22Rv1 (cell line): Measurements from ENCODE around the gene CRACR2A.

ENCODE experiments used
- H3K27ac ChIP-seq: fragments of 450-650 bp; 2 replicates; pipeline ENCODE4 v1.5.1; 2017
- ZFX ChIP-seq: fragments of 450-650 bp; IDR thresholded peaks from 2 replicates; pipeline ENCODE4 v1.6.1; 2017; ENCODE audit warnings: antibody characterized with exemption, borderline replicate concordance
- TF ChIP-seq, protein P1 (sequence below): fragments of 450-650 bp; IDR thresholded peaks from 2 replicates; pipeline ENCODE4 v1.5.1; 2017; ENCODE audit warnings: mild to moderate bottlenecking

Gene CRACR2A

DNA sequence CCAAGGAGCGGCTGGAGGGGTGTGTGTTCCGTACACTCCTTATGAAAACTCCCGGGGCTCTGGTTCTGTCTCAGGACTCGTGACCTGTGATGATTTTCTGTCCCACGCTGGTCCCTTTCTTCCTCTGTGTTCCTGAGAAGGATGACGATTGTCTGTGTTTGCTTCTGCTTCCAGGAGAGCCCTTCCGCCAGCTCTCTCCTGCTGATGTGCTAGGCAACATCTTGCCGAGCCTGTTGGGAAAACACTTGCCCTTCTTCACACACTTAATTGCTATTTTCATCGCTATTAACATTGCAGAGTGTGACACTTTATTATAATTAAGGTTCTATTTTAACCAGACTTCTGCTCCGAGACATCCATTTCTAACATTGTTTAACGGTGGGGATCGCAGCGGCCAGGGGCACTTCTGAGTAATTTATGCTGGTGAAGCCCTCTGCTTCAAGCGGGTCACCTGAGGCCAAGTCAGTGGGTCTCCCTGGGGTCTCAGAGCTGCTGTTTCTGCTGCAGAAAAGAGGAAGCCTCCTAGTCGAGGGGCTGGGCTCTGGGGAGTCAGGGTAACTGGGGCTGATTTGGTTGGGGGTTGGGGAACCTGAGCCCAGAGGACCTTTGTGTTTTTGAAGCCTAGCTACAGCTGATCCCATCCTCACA lies 173.3 kb downstream of the CRACR2A start:
- TF ChIP-seq ZFX = no peak
- TF ChIP-seq, protein P1, sequence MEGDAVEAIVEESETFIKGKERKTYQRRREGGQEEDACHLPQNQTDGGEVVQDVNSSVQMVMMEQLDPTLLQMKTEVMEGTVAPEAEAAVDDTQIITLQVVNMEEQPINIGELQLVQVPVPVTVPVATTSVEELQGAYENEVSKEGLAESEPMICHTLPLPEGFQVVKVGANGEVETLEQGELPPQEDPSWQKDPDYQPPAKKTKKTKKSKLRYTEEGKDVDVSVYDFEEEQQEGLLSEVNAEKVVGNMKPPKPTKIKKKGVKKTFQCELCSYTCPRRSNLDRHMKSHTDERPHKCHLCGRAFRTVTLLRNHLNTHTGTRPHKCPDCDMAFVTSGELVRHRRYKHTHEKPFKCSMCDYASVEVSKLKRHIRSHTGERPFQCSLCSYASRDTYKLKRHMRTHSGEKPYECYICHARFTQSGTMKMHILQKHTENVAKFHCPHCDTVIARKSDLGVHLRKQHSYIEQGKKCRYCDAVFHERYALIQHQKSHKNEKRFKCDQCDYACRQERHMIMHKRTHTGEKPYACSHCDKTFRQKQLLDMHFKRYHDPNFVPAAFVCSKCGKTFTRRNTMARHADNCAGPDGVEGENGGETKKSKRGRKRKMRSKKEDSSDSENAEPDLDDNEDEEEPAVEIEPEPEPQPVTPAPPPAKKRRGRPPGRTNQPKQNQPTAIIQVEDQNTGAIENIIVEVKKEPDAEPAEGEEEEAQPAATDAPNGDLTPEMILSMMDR = no peak
- H3K27ac ChIP-seq = no peak overlapping the region

DNA sequence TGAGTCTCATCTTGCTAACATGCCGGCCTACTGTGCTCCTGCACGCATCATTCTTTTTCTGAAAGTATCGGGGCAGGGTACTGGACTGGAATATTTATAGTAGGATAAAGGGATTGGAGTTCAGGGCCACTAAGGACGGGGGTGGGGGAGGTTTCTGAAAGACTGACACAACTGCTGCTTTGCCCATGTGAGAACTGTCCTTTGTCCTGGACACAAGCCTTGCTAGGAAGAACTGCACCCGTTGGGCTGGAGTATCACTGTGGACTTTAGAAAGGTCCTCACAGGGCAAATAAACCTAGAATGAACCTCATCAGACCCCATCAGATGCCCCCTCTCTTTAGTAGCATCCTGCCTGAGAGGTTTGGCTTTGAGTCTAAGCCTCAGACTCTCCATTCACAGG lies 174.4 kb downstream of the CRACR2A start:
- TF ChIP-seq ZFX = no peak
- TF ChIP-seq, protein P1 = no peak
- H3K27ac ChIP-seq = no peak overlapping the region

DNA sequence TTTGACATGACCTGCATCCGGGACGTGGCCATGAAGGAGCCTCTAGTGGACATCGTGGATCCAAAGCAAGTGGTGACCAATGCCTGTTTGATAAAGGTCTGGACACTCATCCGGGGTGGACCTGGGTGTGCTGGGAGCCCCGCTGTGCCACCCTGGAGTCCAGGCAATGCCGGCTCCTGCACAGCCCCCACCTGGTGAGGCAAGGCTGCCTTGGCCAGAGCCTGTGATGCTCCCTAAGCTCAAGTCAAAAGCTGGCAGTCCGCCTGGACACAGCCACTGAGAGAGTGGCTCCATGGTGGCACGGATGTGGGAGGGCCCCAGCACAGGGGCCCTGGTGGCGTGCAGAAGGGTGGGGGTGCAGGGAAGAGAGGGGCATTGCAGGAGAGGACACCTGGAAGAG lies 176.0 kb downstream of the CRACR2A start:
- no peak for TF ChIP-seq ZFX
- TF ChIP-seq, protein P1 = no peak
- no peak overlapping the region for H3K27ac ChIP-seq

DNA sequence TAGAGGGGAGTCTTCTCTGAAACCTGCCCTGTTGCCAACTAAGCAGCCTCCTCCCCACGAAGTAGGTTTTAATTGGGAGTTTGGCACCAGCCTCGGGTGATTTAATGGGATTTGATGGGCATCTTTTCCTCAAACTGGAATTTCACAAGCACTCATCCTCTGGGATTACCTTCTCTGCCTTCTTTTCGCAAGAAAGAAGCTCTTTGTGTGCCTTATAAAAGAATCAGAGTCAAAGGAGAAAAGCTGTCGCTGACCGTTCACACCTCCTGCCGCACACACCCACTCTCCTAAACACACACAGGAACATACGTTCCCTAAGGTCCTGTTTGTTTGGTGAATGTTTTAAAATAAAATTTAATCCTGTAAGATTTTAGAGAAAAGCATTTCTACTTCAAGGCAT lies 177.9 kb downstream of the CRACR2A start:
- no peak overlapping the region for H3K27ac ChIP-seq
- TF ChIP-seq, protein P1 = no peak
- TF ChIP-seq ZFX = no peak

DNA sequence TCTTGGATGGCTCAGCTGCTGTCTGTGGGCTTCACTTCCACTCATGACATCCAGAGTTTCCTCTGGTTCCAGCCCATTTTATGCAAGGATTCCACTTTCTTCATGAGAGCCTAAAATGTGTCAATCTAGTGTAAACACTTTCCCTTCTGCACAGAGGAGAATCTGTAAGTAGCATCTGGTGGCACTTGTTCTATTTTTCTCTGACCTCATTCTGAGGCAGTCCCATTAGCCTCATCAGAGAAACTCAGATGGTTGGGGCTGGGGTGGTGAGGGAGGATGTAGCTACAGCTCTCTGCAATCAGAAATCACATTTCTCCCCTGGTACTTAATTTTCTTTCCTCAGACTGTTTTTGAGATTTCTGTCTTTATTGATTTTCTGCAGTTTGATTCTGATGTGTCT lies 180.3 kb downstream of the CRACR2A start:
- no peak for TF ChIP-seq ZFX
- TF ChIP-seq, protein P1 = no peak

DNA sequence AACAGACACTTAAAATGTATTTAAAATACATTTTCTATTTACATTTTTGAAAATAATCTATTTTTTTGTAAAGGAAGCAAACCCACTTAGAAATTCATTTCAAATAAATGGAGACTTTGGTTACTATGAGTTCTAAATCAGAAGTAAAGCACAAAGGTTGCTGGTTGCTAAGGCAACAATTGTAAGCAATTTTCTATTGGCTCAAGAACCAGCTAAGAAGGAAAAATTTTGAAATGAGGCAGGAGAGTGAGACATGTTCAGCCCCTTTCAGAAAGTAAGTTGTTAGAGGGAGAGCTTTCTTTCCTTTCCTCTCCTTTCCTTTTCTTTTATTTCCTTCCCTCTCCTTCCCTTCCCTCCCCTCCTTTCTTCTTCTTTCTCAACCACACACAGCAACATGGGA lies 181.2 kb downstream of the CRACR2A start:
- H3K27ac ChIP-seq = no peak overlapping the region
- no peak for TF ChIP-seq ZFX
- TF ChIP-seq, protein P1 = no peak

More for the DNA sequence above, 180.3 kb downstream of the CRACR2A start:
- no peak overlapping the region for H3K27ac ChIP-seq

DNA sequence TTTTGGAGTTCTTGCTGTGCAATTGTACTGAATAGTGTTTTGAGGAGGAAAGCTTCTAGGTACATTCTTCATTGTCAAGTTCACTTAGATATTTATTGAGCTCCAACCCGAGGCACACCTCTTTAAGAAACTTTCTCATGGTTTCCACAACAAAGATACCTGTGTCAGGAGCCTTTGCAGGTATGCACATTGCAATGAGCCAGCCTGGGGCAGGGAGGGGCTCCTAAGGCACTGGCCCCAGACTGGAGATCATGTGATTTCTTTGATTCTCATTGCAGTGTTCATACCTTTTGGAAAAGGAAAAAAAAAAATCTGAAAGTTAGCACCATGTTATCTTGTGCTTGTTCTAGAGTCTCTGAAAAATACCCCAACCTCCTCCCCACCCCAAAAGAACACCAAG lies 181.6 kb downstream of the CRACR2A start:
- TF ChIP-seq ZFX = no peak
- TF ChIP-seq, protein P1 = no peak
- H3K27ac ChIP-seq = no peak overlapping the region
